HG03135 (cell line): Measurements from ENCODE around the gene SPAG16.

Source experiments
- ATAC-seq: cut with Tn5 transposase; IDR thresholded peaks from one replicate; pipeline ENCODE4 v1.9.1; 2021; ENCODE audit warnings: mild to moderate bottlenecking, moderate library complexity; ENCODE audit not compliant: unreplicated experiment

SPAG16 gene

GRCh38 chr2:213537579-213537978, 253.3 kb downstream of the SPAG16 start:
- peak; percentile 64 for ATAC-seq

GRCh38 chr2:213544940-213545339, 260.7 kb downstream of the SPAG16 start:
- no peak for ATAC-seq

GRCh38 chr2:213545481-213545880, 261.2 kb downstream of the SPAG16 start:
- ATAC-seq, result no peak

DNA sequence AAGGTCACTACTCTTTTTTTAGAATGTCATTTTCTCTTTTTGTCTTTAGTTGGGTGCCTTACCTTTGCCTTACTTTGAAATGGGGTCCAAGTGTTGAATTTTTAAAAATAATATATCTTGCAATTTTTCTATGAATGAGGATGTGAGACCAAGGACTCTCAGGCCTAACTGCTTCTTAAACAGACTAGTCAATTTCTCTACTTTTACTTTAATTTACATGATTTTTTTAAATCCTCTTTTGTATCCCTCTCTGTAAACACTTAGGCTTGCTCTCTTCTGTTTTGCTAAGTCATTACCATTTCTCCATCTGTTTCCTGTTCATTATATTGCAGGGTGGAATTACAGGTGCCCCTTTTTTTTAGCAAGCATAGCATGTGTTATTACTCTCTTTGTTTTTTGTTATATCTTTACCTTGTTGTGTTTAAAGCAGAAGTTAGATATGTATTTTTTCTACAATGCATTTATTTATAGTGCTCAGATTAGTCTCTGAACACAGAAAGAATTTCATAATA, 261.8 kb downstream of the SPAG16 start:
- ATAC-seq, result no peak

- ATAC-seq, result no peak
These were observed 267.3 kb downstream of the SPAG16 start for GRCh38 chr2:213551526-213551925.

- no peak for ATAC-seq
These were observed 274.8 kb downstream of the SPAG16 start for GRCh38 chr2:213559053-213559452.

- ATAC-seq, result no peak
These were observed 277.5 kb downstream of the SPAG16 start for GRCh38 chr2:213561759-213562158.

GRCh38 chr2:213562539-213563180, 278.4 kb downstream of the SPAG16 start:
- ATAC-seq, result no peak

GRCh38 chr2:213566846-213567245, 282.6 kb downstream of the SPAG16 start:
- ATAC-seq, result no peak

- no peak for ATAC-seq
These were observed 325.4 kb downstream of the SPAG16 start for GRCh38 chr2:213609570-213610170.

GRCh38 chr2:213627054-213627710, 342.9 kb downstream of the SPAG16 start:
- ATAC-seq, result no peak

- no peak for ATAC-seq
These were observed 343.7 kb downstream of the SPAG16 start for GRCh38 chr2:213627835-213628460.

GRCh38 chr2:213640738-213641425, 356.6 kb downstream of the SPAG16 start:
- no peak for ATAC-seq

- no peak for ATAC-seq
These were observed 360.7 kb downstream of the SPAG16 start for GRCh38 chr2:213644926-213645325.

- ATAC-seq, result no peak
These were observed 364.9 kb downstream of the SPAG16 start for GRCh38 chr2:213649176-213649575.

- ATAC-seq, result no peak
These were observed 380.6 kb downstream of the SPAG16 start for GRCh38 chr2:213664817-213665216.

GRCh38 chr2:213669657-213670056, 385.4 kb downstream of the SPAG16 start:
- no peak for ATAC-seq

DNA sequence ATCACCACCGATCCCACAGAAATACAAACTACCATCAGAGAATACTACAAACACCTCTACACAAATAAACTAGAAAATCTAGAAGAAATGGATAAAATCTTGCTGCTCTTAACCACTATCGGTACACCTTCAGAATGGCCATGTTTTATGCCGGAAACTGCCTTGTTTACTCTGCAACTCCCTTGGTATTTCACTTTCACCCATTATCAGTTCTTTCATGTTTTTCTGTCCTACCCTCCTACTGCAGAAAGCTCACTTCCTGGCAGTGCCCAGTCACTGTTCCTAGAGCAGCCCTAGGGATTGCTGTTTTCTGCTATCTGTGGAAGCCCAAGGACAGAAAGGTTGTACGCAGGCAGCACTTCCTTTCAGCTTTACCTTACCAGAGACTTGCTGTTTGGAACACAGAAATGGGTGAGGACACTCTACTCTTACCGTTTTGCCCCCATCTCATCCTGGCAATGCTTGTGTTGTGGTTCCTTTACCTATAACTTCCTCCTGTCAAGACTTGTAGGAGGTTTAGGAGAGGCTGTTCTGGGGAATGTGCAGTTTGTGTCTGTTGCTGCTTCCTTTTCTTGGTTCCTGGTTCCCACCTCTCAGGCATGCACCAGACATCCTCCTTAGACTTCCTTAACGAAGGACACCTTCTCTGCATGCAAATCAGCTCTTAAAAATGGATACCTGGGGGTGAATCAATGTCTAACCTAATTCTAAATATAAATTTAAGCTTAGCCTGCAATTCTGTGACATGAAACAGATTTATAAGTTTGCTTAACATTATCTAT, 394.4 kb downstream of the SPAG16 start:
- no peak for ATAC-seq

DNA sequence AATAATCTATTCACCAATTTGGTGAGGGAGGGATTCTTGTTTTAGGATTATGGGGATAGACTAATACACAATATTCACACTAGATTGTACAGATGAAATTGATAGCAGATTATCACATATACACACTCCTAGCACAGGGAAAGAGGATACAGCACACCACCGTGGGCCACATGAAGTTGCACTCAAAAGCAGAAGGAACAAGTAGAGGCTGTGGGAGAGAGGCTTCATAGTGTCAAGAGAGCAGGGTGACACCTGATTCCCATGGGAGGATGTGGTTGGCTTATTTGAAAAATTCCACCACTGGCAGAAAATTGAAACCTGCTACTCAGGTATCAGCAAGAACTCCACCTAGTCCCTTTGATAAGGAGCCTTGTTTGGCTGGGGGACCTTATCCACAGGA, 395.6 kb downstream of the SPAG16 start:
- no peak for ATAC-seq

DNA sequence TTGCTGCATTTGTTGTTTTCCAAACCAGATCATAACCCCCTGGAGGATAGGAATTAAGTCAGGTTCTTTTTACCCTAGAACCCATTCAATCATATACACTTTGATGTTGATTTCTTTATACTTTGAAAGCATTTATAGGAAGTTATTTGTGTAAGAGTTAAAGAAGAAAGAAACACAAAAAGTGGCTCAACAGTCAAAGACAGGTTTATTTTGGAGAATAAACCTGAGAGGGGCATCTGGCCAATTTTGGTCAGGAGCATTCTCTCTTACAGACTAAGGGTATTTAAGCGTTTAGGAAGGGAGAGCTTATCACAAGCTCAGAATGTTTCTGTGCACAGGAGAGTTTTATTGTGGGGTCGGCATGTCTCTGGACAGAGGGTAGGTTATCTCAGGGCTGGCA, 398.0 kb downstream of the SPAG16 start:
- no peak for ATAC-seq
